Measurements from ENCODE around the gene PRAMEF17.
"Not testable (repeated sequence)": the region's sequence is repeated elsewhere in the genome, so short reads cannot be mapped to it uniquely, and the experiment has no call there.

The PRAMEF17 gene, protein sequence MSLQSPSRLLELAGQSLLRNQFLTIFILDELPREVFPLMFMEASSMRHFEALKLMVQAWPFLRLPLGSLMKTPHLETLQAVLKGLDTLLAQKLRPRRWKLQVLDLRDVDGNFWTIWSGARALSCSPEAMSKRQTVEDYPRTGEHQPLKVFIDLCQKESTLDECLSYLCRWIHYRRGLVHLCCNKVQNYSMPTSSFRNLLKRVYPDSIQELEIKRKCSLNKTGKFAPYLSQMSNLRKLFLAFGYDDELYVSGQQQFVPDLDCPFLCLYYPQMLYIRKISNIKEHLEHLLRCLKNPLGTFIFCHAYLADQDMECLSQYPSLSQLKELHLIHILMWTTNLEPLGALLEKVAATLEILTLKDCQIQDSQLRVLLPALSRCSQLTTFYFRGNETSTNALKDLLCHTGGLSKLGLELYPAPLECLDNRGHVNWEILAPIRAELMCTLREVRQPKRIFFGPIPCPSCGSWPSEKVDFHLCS

DNA sequence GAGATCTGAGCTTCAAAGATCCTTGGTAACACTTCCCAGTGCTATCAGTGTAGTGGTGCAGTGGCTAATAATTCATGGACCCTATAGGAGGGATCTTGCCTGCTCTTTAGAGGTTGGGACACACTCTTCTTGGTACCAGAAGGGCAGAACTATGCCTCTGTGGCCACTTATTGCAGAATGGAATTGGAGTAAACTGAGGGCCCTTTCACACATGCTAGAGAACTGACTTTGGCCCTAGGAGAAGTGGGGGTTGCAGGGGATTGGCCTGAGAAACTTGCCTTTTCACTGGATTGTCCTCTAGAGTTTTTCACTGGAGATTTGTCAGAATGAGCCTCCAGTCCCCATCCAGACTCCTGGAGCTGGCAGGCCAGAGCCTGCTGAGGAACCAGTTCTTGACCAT is at the start of gene PRAMEF17:
TSS of gene PRAMEF17 (plus strand) at position 301 of the 400 bp plus-strand sequence. CDS start at position 327, 26 bp downstream.
- DNase-seq; intact Hi-C loops (cut with DNase I): not testable (repeated sequence)

DNA sequence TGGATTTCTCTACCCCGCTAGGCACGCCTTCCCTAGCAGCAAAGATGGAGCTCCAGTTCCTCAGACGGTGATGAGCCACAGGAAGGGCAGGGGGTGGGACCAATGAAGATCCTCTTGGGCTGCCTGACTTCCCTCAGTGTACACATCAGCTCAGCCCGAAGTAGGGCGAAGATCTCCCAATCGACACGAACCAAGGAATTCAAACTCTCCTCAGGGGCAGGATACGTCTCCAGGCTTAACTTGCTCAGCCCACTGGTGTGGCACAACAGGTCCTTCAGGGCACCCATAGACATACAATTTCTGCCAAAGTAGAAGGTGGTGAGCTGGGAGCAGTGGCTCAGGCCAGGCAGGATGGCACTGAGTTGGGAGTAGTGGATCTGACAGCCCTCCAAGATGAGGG is 46.9 kb upstream of the PRAMEF17 start:
- intact Hi-C loops (cut with DNase I); DNase-seq: not testable (repeated sequence)

DNA sequence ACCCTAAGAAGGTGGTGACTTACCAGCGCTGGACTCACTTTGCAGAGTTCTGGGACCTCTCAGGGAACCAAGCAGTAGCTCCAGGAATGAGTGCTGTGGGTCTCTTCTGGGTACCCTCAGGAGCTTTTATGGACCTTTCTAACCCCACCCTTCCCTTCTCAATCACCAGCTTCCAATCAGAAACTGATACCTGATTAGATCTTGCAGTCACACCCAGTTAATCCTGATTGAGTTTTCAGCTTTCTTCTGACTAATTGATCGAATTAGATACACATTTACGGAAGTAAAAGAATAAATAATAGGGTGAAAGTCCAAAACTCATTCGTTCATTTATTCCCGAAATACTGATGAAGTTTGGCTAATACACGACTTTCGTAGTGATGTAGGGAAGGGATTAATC is 42.4 kb upstream of the PRAMEF17 start, which contains the start of gene PRAMEF14:
TSS of gene PRAMEF14 (minus strand) at position 101 of the 400 bp plus-strand sequence. CDS start 1,820 bp downstream, outside the sequence.
- intact Hi-C loops (cut with DNase I); DNase-seq: not testable (repeated sequence)

DNA sequence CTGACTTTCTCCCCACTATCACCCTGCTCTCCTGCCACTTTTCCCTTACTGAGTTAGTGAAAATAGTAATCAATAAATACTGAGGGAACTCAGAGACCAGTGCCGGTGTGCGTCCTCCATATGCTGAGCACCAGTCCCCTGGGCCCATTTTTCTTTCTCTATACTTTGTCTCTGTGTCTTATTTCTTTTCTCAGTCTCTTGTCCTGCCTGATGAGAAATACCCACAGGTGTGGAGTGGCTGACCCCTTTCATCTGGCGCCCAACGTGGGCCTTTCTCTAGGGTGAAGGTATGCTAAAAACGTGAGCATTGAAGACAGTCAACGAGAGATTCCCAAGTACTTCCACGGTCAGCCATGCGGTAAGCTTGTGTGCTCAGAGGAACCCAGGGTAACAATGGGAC is 36.0 kb upstream of the PRAMEF17 start:
- intact Hi-C loops (cut with DNase I); DNase-seq: not testable (repeated sequence)

DNA sequence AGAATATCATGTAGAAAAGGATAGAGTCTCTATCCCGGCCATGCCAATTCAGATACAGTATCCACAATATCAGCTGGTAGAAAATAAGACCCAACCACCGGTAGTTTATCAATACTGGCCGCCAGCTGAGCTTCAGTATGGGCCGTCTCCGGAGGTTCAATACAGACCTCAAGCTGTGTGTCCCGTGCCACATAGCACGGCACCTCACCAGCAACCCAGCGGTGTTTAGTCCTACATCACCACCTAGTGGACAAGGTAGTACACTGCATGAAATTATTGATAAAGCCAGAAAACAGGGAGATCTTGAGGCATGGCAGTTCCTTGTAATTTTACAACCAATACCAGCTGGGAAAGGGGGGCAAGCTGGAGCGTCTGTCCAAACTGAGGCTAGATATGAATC is 35.0 kb upstream of the PRAMEF17 start:
- DNase-seq; intact Hi-C loops (cut with DNase I): not testable (repeated sequence)

DNA sequence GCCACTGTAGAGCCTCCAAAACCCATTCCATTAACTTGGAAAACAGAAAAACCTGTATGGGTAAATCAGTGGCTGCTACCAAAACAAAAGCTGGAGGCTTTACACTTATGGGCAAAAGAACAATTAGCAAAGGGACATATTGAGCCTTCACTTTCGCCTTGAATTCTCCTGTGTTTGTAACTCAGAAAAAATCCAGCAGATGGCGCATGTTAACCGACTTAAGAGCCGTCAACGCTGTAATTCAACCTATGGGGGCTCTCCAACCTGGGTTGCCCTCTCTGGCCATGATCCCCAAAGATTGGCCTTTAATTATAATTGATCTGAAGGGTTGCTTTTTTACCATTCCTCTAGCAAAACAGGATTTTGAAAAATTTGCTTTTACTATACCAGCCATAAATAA is 32.7 kb upstream of the PRAMEF17 start:
- peak in 23 of 42 donors; percentile 14 to 78 (median 35) for DNase-seq
- intact Hi-C loops (cut with DNase I) = not testable (repeated sequence)

DNA sequence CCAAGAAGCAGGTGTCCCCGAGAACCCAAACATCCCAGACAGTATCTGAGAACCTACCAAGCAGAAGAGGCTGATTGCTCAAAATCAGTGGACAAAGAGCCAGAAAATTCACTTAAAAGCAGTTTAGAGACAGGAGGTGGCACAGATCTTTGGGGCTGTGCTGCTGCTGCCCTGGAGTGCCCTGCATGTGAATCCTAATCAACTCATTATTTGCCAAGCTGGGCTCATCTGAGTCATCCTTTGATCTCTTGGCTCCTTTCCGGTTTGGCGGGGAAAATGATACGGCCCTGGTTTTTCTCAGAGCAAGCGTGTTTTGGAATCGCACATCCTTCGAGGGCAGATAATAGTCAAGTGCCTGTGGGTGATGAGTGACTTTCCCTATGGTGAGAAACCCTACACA is 27.1 kb upstream of the PRAMEF17 start:
- intact Hi-C loops (cut with DNase I); DNase-seq: not testable (repeated sequence)

DNA sequence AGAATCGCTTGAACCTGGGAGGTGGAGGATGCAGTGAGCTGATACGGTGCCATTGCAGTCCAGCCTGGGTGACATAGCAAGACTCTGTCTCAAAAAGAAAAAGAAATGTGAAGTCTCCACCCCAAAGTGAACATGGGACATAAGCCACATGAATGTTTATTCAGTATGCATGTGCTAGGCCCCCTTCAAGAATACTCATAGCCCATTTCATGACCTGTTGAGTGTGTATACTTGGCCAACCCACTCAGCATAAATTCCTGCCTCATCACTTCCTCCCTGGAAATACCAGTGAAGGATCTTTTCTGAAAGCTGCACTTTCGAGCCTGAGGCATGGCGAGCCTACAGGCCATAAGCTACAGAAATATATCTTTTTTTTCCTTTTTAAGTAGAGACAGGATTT is 24.5 kb upstream of the PRAMEF17 start:
- intact Hi-C loops (cut with DNase I); DNase-seq: not testable (repeated sequence)

DNA sequence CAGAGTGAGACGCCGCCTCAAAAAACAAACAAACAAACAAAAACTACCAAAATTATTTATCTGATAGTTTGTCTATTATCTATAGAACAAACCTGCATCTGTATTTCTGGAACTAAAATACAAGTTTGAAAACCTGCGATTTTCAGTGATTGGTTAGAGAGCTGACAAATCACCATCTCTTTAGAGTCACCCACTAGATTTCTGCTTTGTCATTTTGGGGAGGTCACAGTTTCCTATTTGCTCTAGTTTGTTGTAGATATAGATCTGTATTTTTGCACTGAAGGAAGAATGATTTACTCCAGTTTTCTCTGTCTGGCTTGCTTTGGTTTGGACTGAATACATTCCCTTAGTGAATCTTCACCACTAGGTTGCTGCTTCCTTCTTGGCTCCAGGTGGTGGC is 22.9 kb upstream of the PRAMEF17 start:
- intact Hi-C loops (cut with DNase I); DNase-seq: not testable (repeated sequence)

DNA sequence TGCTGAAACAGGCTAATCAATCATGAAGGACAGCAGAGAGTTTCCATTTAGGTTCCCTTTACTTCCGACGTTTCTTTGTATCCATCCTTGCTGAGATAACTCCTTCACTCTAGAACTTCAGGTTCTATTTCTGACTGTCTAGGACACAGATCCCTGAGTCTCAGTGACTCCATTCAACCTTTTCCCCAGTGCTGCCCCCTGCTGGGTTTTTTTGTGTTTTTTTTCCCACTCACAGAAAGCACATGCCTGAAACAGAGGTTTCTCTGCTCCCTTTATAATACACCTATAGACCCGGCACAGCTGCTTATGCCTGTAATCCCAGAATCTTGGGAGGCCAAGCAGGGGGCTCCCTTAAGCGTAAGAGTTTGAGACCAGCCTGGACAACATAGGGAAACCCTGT is 20.9 kb upstream of the PRAMEF17 start:
- intact Hi-C loops (cut with DNase I) = not testable (repeated sequence)
- peak in 34 of 42 donors; percentile 3 to 81 (median 37) for DNase-seq

DNA sequence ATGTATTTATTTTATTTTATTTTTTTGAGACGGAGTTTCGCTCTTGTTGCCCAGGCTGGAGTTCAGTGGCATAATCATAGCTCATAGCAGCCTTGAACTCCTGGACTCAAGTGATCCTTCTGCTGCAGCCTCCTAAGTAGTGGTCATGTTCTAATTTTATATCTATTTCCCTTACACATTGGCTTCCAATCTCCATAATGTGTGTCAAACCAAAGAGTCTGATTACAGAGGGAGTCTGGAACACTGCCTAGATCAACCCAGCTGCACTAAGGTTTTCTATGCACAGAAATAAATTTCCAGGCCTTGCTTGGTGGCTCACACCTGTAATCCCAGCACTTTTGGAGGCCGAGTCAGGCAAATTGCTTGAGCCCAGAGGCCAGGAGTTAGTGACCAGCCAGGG is 10.4 kb upstream of the PRAMEF17 start:
- intact Hi-C loops (cut with DNase I); DNase-seq: not testable (repeated sequence)

DNA sequence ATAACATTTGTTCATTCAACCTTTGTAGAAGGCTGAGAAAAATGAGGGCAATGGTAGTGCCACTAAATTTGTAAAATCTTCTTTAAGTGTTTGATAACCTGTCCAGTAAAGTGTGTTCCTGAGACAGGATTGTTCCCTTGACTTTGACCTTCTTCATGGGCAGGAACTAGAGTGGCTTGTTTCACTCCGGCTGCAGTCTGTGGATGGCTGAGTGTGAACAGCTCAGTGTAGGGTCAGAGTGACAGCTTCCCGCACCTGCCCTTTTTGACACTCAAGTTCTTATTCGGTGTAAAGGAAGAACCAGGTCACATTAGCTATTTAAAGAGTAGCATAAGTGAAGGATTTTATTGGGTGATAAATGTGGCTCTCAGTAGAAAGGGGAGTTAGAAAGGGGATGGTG is 9.1 kb upstream of the PRAMEF17 start:
- intact Hi-C loops (cut with DNase I); DNase-seq: not testable (repeated sequence)

DNA sequence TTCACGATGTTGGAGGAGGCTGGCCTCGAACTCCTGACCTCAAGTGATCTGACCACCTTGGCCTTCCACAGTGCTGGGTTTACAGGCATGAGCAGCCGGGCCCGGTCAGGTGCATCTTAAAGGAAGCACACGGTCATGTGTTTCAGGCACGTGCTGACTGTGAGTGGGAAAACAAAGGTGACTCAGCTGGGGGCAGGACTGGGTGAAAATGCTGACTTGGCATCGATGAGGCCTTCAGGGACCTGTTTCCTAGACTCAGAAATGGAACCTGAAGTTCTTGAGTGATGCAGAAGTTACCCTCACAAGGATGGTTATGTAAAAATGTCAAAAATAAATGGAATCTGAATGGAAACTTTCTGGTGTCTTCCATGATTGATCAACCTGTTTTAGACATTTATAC is 3.6 kb downstream of the PRAMEF17 start:
- DNase-seq; intact Hi-C loops (cut with DNase I): not testable (repeated sequence)

DNA sequence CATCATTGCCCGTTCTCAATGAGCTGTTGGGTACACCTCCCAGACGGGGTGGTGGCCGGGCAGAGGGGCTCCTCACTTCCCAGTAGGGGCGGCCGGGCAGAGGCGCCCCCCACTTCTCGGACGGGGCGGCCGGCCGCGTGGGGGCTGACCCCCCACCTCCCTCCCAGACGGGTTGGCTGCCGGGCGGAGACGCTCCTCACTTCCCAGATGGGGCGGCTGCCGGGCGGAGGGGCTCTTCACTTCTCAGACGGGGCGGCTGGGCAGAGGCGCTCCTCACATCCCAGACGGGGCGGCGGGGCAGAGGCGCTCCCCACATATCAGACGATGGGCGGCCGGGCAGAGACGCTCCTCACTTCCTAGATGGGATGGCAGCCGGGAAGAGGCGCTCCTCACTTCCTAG is 5.3 kb downstream of the PRAMEF17 start:
- DNase-seq; intact Hi-C loops (cut with DNase I): not testable (repeated sequence)

DNA sequence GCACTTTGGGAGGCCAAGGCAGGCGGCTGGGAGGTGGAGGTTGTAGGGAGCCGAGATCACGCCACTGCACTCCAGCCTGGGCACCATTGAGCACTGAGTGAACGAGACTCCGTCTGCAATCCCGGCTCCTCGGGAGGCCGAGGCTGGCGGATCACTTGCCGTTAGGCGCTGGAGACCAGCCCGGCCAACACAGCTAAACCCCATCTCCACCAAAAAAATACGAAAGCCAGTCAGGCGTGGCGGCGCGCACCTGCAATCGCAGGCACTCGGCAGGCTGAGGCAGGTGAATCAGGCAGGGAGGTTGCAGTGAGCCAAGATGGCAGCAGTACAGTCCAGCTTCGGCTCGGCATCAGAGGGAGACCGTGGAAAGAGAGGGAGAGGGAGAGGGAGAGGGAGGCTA is 5.9 kb downstream of the PRAMEF17 start:
- not testable (repeated sequence) for DNase-seq

DNA sequence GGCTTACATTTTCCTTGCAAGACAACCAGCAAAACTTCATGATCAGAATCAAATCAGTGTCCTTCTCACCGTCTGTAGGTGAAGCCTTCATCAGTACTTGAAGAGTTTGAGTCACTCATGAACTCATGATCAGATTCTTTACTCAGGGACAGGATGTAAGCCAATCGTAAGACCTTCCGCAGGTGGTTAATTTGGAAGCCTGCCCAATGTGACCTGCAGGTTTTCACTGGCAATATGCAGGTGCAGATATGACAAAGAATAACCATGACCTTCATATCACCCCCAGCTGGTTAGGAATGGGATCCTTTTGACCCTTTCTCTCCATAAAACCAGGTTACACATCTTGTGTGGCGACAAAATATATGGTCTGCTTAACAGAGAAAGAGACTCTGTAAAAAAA is 18.4 kb downstream of the PRAMEF17 start:
- no peak for DNase-seq
- intact Hi-C loops (cut with DNase I) = no loop called here

More for the DNA sequence above, 5.9 kb downstream of the PRAMEF17 start:
- intact Hi-C loops (cut with DNase I) = not testable (repeated sequence)

DNA sequence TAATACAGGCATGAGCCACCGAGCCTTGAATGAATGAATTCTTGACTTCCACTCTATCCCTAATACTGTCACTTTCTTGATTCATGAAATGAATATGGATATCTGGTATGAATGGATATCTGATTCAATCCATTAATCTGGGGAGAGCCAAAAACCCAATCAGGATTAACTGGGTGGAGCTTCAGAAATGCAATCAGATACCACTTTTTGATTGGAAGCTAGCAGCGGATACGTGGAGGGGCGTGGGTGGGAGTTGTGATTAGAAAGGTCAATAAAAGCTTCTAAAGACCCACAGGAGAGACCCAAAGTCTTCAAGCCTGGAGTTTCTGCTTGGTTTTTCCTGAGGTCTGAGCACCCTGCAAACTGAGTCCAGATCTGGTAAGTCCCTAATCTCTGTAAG is 20.7 kb downstream of the PRAMEF17 start, which contains the start of gene PRAMEF20:
TSS of gene PRAMEF20 (plus strand) at position 301 of the 400 bp plus-strand sequence. CDS start 5,905 bp downstream, outside the sequence.
- DNase-seq; intact Hi-C loops (cut with DNase I): not testable (repeated sequence)

DNA sequence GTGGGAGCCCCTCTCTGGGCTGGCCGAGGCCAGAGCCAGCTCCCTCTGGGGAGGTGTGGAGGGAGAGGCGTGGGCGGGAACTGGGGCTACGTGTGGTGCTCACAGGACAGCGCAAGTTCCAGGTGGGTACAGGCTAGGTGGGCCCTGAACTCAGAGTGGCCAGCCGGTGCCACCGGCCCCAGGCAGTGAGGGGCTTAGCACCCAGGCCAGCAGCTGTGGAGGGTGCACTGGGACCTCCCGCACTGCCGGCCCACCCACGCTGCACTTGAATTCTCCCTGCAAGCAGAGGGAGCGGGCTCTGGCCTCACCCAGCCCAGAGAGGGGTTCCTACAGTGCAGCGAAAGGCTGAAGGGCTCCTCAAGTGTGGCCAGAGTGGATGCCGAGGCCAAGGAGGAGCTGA is 41.1 kb downstream of the PRAMEF17 start:
- no peak for DNase-seq
- intact Hi-C loops (cut with DNase I) = no loop called here

DNA sequence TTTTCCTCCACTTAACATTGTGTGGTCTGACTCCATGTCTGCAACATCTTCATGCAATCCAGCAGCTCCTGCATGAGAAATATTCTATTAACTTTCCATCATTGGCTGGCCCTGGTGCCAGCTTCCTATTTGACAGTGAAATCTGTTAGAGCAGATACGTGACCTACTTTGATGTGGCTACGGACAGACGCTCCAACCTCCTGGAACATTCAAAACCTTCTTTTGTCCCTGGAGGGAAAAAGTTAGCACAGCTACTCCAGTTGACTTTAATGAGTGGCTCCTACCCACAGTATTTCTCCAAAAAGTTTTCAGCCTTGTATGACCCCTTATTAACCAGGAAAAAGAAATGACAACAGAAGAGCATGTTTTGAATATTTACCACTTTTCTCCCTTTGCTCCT is 42.8 kb downstream of the PRAMEF17 start:
- DNase-seq = no peak
- intact Hi-C loops (cut with DNase I) = no loop called here

DNA sequence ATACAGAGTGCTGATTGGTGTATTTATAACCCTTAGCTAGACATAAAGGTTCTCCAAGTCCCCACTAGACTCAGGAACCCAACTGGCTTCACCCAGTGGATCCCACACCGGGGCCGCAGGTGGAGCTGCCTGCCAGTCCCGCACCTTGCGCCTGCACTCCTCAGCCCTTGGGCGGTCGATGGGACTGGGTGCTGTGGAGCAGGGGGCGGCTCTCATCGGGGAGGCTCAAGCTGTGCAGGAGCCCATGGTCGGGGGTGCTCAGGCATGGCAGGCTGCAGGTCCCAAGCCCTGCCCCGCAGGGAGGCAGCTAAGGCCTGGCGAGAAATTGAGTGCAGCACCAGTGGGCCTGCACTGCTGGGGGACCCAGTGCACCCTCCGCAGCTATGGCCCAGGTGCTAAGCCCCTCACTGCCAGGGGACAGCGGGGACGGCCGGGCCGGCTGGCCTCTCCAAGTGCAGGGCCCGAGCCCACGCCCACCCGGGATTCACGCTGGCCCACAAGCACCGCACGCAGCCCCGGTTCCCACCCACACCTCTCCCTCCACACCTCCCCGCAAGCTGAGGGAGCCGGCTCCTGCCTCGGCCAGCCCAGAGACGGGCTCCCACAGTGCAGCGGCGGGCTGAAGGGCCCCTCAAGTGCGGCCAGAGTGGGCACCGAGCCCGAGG is 44.4 kb downstream of the PRAMEF17 start:
- DNase-seq; intact Hi-C loops (cut with DNase I): not testable (repeated sequence)
